ENCODE measurements around the gene CTDSP2. TPM values are rescaled to one million over a fixed set of nuclear protein-coding genes. Genes with fewer than 3 reads are reported as not detected.

The CTDSP2 gene
- total RNA-seq, 6 donors from 2014 or later: 153 to 226 (median 175) TPM

DNA sequence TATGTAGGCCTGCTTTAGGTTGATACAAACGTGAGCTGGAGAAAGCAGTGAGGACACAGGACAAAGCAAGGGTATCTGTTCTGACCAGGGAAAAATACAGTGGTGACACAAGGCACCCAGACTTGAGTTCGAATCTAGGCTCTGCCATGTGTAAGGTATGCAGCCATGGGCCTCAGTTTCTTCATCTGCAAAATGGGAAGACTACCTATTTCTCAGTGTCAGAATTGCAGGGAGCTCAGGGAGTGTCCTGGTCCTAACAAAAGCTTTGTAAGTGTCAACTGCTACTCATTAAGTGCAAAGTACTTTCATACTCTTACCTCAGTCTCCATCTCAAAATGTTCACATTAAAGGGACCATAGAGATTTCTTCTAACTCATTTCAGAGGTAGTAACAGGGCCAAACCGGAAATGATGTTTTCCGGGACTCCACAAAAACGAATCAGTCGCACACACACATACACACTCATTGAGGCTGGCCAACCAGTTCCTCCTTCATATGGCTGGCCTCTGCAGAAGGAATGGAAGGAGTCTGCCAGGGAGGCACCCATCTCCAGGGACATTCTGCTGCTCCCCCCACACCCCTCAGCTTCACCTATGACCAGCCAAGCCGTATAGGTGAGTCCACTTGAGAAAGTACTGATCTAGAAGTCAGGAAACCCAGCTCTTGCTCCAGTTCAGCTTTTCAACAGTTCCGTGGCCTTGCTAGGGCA, 7.8 kb downstream of the CTDSP2 start:
- 9 to 27% methylated on average over 7 to 8 of the region's 8 CpGs for WGBS, 2 donors
- Histone ChIP-seq H3K4me1 (peaks cover 100% of the 10 kb centered on the region in 4 donors), H3K27ac (peak overlapping the region; percentile 75 to 100 (median 86)), H3K27me3 (no peaks in the 10 kb centered on the region), H3K4me3 (peak overlapping the region in 3 of 4 donors; percentile 1 to 35 (median 3)), H3K36me3 (peaks cover 0 to under 1% (median 0%) of the 10 kb centered on the region in 4 donors), H3K9me3 (no peaks in the 10 kb centered on the region)
- TF ChIP-seq POLR2A (IDR thresholded peaks at IDR 0.05) (no peak), POLR2AphosphoS5 (IDR thresholded peaks at IDR 0.05) (no peak)
- ATAC-seq (ENCODE audit: low FRiP score in 2 of 2) (peak in 1 of 2 donors; percentile 11), DNase-seq (no peak)

GRCh38 chr12:57837864-57838562, 8.5 kb downstream of the CTDSP2 start:
- TF ChIP-seq EP300 (IDR thresholded peaks at IDR 0.05) (peak in 1 of 4 donors; percentile 1), POLR2AphosphoS5 (IDR thresholded peaks at IDR 0.05) (peak in 1 of 2 donors; percentile 45), POLR2A (IDR thresholded peaks at IDR 0.05) (peak in 1 of 4 donors; percentile 16)
- TF ChIP-seq, protein P1, sequence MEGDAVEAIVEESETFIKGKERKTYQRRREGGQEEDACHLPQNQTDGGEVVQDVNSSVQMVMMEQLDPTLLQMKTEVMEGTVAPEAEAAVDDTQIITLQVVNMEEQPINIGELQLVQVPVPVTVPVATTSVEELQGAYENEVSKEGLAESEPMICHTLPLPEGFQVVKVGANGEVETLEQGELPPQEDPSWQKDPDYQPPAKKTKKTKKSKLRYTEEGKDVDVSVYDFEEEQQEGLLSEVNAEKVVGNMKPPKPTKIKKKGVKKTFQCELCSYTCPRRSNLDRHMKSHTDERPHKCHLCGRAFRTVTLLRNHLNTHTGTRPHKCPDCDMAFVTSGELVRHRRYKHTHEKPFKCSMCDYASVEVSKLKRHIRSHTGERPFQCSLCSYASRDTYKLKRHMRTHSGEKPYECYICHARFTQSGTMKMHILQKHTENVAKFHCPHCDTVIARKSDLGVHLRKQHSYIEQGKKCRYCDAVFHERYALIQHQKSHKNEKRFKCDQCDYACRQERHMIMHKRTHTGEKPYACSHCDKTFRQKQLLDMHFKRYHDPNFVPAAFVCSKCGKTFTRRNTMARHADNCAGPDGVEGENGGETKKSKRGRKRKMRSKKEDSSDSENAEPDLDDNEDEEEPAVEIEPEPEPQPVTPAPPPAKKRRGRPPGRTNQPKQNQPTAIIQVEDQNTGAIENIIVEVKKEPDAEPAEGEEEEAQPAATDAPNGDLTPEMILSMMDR (IDR thresholded peaks at IDR 0.05): no peak
- H3K4me1 ChIP-seq: peaks cover 100% of the 10 kb centered on the region in 4 donors
- WGBS, 2 donors: 7 to 8% methylated on average over 5 of the region's 5 CpGs
- peak in 1 of 2 donors; percentile 92 for DNase-seq
- peak overlapping the region in 2 of 4 donors; percentile 32 to 35 for H3K4me3 ChIP-seq
- no peaks in the 10 kb centered on the region for H3K27me3 ChIP-seq
- peak; percentile 79 to 83 for ATAC-seq (ENCODE audit: low FRiP score in 2 of 2)
- H3K9me3 ChIP-seq: no peaks in the 10 kb centered on the region
- H3K27ac ChIP-seq: peak overlapping the region; percentile 75 to 100 (median 86)
- no peaks in the 10 kb centered on the region for H3K36me3 ChIP-seq

DNA sequence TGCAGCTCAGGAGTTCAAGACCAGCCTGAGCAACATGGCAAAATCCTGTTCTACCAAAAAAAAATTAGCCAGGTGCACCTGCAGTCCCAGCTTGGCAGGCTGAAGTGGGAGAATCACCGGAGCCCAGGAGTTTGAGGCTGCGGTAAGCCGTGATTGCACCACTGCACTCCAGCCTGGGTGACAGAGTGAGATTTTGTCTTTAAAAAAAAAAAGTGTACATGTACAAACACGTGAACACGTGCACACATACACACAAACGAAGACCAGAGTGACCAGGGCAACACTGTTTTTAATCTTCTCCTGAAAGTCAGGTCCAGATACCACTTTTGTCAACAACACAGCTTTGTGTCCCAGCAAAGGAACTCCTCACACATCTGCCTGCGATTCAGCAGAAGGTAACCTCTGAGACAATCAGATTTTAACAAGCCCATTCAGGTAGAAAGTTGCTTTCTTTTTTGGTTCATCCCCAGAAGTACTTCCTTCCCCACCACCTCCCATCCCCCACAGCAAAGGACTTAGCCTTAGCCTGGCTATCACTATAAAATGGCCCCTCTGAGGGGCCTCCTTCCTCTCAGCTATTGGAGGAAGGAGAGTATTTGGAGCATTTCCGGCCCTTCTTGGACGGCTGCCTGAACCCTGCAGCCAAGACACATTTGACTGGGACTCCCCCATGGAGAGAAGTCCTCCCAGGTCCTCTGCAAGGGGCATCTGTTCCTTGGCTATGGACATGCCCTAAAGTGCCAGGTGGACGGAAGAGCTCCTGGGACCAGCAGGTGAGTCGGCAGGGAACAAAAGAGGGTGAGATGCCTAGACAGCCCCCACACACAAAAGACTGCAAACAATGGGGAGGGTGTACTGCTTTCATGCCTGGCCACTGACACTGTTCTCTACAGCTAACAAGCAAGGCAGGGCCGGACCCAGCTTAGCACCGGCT, 9.8 kb downstream of the CTDSP2 start:
- DNase-seq (peak in 1 of 2 donors; percentile 76), ATAC-seq (ENCODE audit: low FRiP score in 2 of 2) (peak; percentile 32 to 48)
- peaks cover 99 to 100% (median 100%) of the 10 kb centered on the region in 4 donors for H3K4me1 ChIP-seq
- H3K4me3 ChIP-seq: peak overlapping the region in 2 of 4 donors; percentile 32 to 35
- WGBS, 2 donors: 4 to 10% methylated on average over 11 to 13 of the region's 13 CpGs
- peaks cover 0 to 3% (median 0%) of the 10 kb centered on the region in 4 donors for H3K36me3 ChIP-seq
- TF ChIP-seq POLR2AphosphoS5 (IDR thresholded peaks at IDR 0.05) (peak in 1 of 2 donors; percentile 26), EP300 (IDR thresholded peaks at IDR 0.05) (peak in 1 of 4 donors; percentile 15), POLR2A (IDR thresholded peaks at IDR 0.05) (no peak)
- TF ChIP-seq, protein P1 (IDR thresholded peaks at IDR 0.05): no peak
- peak overlapping the region; percentile 75 to 100 (median 86) for H3K27ac ChIP-seq
- H3K27me3 ChIP-seq: no peaks in the 10 kb centered on the region
- H3K9me3 ChIP-seq: no peaks in the 10 kb centered on the region

DNA sequence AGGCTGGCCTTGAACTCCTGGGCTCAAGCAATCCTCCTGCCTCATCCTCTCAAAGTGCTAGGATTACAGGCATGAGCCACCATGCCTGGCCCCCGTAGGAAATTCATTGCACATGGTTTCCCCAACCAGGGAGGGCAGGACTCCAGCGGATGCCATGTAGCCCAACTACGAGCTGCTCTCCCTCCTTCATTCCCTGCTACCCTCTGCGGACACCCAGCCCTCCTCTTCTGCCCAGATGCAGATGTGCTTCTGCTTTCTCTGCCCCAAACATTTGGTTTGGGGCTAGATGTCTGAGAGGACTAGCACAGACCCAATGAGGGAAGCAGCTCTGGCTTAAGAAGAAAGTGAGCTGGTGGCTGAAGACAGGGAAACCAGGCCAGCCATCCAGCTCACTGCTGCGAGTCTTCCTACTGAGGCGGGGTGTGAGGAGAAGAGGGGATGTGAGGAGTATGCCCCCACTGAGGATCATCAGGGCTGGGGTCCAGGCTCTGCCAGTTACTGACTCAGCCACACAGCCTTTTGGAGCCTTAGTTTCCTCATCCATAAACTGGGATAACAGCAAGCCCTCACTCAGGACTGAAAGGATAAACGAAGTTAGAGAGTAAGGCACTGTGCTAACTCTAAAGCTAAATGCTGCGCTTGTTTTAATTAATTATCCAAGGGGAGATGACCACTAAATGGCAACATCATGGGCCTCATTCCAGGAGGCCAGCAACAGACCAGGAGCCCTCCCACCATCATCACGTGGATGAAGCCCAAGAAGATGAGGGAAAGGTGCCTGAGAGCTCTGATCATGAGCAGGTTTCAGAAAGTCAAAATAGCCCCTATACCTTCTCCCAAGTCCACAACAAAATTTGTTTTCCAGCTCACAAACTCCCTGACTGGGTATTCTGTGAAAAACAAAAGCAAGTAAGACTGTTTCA, 10.9 kb downstream of the CTDSP2 start:
- Histone ChIP-seq H3K27me3 (no peaks in the 10 kb centered on the region), H3K4me3 (peak overlapping the region in 2 of 4 donors; percentile 32 to 35), H3K27ac (peak overlapping the region; percentile 75 to 100 (median 86)), H3K4me1 (peaks cover 99 to 100% (median 100%) of the 10 kb centered on the region in 4 donors), H3K36me3 (peaks cover 0 to 7% (median 0%) of the 10 kb centered on the region in 4 donors), H3K9me3 (no peaks in the 10 kb centered on the region)
- no peak for DNase-seq
- TF ChIP-seq POLR2AphosphoS5 (IDR thresholded peaks at IDR 0.05) (no peak), EP300 (IDR thresholded peaks at IDR 0.05) (no peak), POLR2A (IDR thresholded peaks at IDR 0.05) (no peak)
- TF ChIP-seq, protein P1 (IDR thresholded peaks at IDR 0.05): no peak
- WGBS, 2 donors: 25 to 38% methylated on average over 9 of the region's 9 CpGs
- no peak for ATAC-seq (ENCODE audit: low FRiP score in 2 of 2)

Measured in upper lobe of left lung (tissue), 6 donors.